Measurements from ENCODE around the gene PRKCA. TPM values are rescaled to one million over a fixed set of nuclear protein-coding genes. Genes with fewer than 3 reads are reported as not detected.

PRKCA gene
- total and polyA plus RNA-seq, 2 donors (not counting 3 experiments of a cell fraction or from before 2014, with no cell fraction given), result 7.5 to 34.2 TPM

DNA sequence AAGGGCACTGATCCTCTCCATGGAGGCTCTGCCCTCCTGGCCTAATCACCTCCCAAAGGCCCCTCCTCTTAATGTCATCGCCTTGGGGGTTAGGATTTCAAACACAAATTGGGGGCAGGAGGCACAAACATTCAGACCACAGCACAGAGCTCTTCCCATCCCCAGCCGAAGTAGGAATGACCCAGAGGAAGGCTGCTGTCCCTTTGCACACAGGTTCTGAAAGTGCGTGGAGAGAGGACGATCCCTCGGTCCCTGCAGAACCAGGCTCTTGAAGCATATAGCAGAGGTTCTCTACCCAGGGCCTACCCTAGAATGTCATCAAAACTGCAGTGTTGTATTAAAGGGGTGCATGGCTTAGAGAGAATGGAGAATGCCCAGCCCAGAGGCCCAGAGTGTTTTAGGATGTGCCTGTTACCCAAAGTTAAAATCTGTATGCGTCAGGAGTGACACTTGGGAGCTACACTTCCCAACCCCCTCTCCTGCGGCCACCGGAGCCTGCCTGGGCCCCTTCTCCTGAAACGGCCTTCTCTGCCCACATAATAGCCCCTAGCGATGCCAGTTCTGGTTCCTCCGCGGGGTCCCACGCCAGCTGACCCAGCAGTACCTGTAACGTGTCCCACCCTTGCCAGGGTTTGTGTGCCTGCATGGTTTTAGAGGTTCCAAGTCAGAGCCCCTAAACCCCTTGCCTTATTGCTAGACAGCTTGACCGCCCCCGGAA, 373.0 kb downstream of the PRKCA start:
- Histone ChIP-seq H3K9me3 (replicated peaks; ENCODE audit: control insufficient read depth, insufficient read depth, low read length) (no peaks in the 10 kb centered on the region), H3K4me2 (ENCODE audit: insufficient read depth, low read length) (no peak overlapping the region), H3K79me2 (ENCODE audit: control insufficient read depth, insufficient read depth, low read length) (no peaks in the 10 kb centered on the region), H3K4me3 (replicated peaks in 1 of 3; ENCODE audit: insufficient read depth in 1 of 3, low read depth in 1 of 3, low read length in 3 of 3) (no peak overlapping the region), H3K4me1 (ENCODE audit: control insufficient read depth, extremely low read depth, insufficient read depth, low read length) (peaks cover 2% of the 10 kb centered on the region), H3K27me3 (ENCODE audit: control insufficient read depth in 2 of 2, insufficient read depth in 2 of 2, low read length in 2 of 2) (no peaks in the 10 kb centered on the region), H2AFZ (ENCODE audit: low read depth, low read length) (no peak overlapping the region), H3K36me3 (ENCODE audit: control insufficient read depth in 2 of 2, extremely low read depth in 1 of 2, insufficient read depth in 2 of 2, low read length in 2 of 2) (no peaks in the 10 kb centered on the region), H3K9me1 (replicated peaks; ENCODE audit: control insufficient read depth, extremely low read depth, insufficient read depth, low read length) (no peaks in the 10 kb centered on the region), H4K20me1 (replicated peaks; ENCODE audit: control insufficient read depth, extremely low read depth, insufficient read depth, low read length) (no peaks in the 10 kb centered on the region), H3K27ac (ENCODE audit: insufficient read depth, low read depth, low read length) (no peak overlapping the region), H3K9ac (replicated peaks; ENCODE audit: extremely low read depth, insufficient read depth, low read length) (no peak overlapping the region)
- FAIRE-seq (no peak), DNase-seq (ENCODE audit: low read depth, low spot score) (no peak)
- intact Hi-C loops (cut with micrococcal nuclease), result no loop called here
- TF ChIP-seq JUN (IDR thresholded peaks at IDR 0.05; ENCODE audit: borderline replicate concordance, insufficient read depth, insufficient read length, low read depth), result no peak
- TF ChIP-seq, protein P1, sequence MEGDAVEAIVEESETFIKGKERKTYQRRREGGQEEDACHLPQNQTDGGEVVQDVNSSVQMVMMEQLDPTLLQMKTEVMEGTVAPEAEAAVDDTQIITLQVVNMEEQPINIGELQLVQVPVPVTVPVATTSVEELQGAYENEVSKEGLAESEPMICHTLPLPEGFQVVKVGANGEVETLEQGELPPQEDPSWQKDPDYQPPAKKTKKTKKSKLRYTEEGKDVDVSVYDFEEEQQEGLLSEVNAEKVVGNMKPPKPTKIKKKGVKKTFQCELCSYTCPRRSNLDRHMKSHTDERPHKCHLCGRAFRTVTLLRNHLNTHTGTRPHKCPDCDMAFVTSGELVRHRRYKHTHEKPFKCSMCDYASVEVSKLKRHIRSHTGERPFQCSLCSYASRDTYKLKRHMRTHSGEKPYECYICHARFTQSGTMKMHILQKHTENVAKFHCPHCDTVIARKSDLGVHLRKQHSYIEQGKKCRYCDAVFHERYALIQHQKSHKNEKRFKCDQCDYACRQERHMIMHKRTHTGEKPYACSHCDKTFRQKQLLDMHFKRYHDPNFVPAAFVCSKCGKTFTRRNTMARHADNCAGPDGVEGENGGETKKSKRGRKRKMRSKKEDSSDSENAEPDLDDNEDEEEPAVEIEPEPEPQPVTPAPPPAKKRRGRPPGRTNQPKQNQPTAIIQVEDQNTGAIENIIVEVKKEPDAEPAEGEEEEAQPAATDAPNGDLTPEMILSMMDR (IDR thresholded peaks at IDR 0.05; ENCODE audit: extremely low read depth in 1 of 2, insufficient read depth in 1 of 2, low read depth in 1 of 2, low read length in 2 of 2), result no peak
- TF ChIP-seq FOS (IDR thresholded peaks at IDR 0.05; ENCODE audit: borderline replicate concordance, insufficient read depth, low read length), result no peak
- POLR2A ChIA-PET, result no interaction called here
- CTCF ChIA-PET, result interaction anchor here (1.8 to 3.0 kb wide), 3 partner anchors 40 to 467 kb away, joined by 6 to 47 read pairs (median 12); no protein-coding TSS in a partner anchor
- dilution Hi-C loops (cut with MboI; ENCODE audit: extremely low pct_ligation_motif_present, low sequenced_read_pairs), result no loop called here
- no TSS peak for BruUV-seq (replicated peaks)

DNA sequence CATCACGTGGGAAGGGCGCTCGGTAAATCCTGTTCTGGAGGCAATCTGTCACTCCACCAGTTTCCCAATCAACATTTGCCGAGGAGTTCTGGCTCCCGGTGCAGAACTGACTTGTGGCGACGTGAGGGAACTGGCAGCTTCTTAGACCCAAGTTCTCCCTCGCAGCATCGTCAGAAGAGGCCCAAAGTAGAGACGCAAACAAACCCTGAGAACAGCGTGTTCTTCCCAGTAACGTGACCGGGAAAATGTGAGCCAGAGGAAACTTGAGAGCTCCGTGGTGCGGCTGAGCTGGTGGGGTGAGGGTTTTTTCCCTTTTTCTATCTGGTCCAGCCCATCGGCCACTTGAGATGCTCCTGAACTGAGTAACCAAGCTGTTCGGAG, 373.6 kb downstream of the PRKCA start:
- TF ChIP-seq FOS (IDR thresholded peaks at IDR 0.05; ENCODE audit: borderline replicate concordance, insufficient read depth, low read length), result no peak
- TF ChIP-seq JUN (IDR thresholded peaks at IDR 0.05; ENCODE audit: borderline replicate concordance, insufficient read depth, insufficient read length, low read depth), result no peak
- no peak for TF ChIP-seq EZH2 (IDR thresholded peaks at IDR 0.05; ENCODE audit: borderline replicate concordance, low read depth, low read length, severe bottlenecking)
- no peak for TF ChIP-seq POLR2A (IDR thresholded peaks at IDR 0.05; ENCODE audit: low read depth, low read length)
- TF ChIP-seq, protein P2, sequence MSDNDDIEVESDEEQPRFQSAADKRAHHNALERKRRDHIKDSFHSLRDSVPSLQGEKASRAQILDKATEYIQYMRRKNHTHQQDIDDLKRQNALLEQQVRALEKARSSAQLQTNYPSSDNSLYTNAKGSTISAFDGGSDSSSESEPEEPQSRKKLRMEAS (IDR thresholded peaks at IDR 0.05; ENCODE audit: insufficient read depth, insufficient read length), result no peak
- no peak for TF ChIP-seq MYC (IDR thresholded peaks at IDR 0.05; ENCODE audit: low read depth, low read length)
- no peak for TF ChIP-seq POLR2AphosphoS5 (IDR thresholded peaks at IDR 0.05; ENCODE audit: insufficient read depth, low read depth, low read length)
- peaks cover 2% of the 10 kb centered on the region for H3K4me1 ChIP-seq (ENCODE audit: control insufficient read depth, extremely low read depth, insufficient read depth, low read length)
- no TSS peak for BruUV-seq (replicated peaks)
- no peaks in the 10 kb centered on the region for H3K9me1 ChIP-seq (replicated peaks; ENCODE audit: control insufficient read depth, extremely low read depth, insufficient read depth, low read length)
- H3K9me3 ChIP-seq (replicated peaks; ENCODE audit: control insufficient read depth, insufficient read depth, low read length), result no peaks in the 10 kb centered on the region
- H3K4me2 ChIP-seq (ENCODE audit: insufficient read depth, low read length), result no peak overlapping the region
- no peak overlapping the region for H2AFZ ChIP-seq (ENCODE audit: low read depth, low read length)
- CTCF ChIA-PET, result interaction anchor here (3.0 kb wide), 1 partner anchor 421 kb away, joined by 47 read pairs; no protein-coding TSS in a partner anchor
- dilution Hi-C loops (cut with MboI; ENCODE audit: extremely low pct_ligation_motif_present, low sequenced_read_pairs) (no loop called here), intact Hi-C loops (cut with micrococcal nuclease) (no loop called here)
- H3K27ac ChIP-seq (ENCODE audit: insufficient read depth, low read depth, low read length), result no peak overlapping the region
- POLR2A ChIA-PET, result no interaction called here
- no peaks in the 10 kb centered on the region for H4K20me1 ChIP-seq (replicated peaks; ENCODE audit: control insufficient read depth, extremely low read depth, insufficient read depth, low read length)
- H3K9ac ChIP-seq (replicated peaks; ENCODE audit: extremely low read depth, insufficient read depth, low read length), result no peak overlapping the region
- H3K36me3 ChIP-seq (ENCODE audit: control insufficient read depth in 2 of 2, extremely low read depth in 1 of 2, insufficient read depth in 2 of 2, low read length in 2 of 2), result no peaks in the 10 kb centered on the region
- H3K27me3 ChIP-seq (ENCODE audit: control insufficient read depth in 2 of 2, insufficient read depth in 2 of 2, low read length in 2 of 2), result no peaks in the 10 kb centered on the region
- no peak overlapping the region for H3K4me3 ChIP-seq (replicated peaks in 1 of 3; ENCODE audit: insufficient read depth in 1 of 3, low read depth in 1 of 3, low read length in 3 of 3)
- H3K79me2 ChIP-seq (ENCODE audit: control insufficient read depth, insufficient read depth, low read length), result no peaks in the 10 kb centered on the region
- no peak for DNase-seq (ENCODE audit: low read depth, low spot score)
- FAIRE-seq, result no peak

Measured in endothelial cell of umbilical vein (primary cell).